H1 (cell line): ENCODE results near the gene LRP5. TPM values are rescaled to one million over a fixed set of nuclear protein-coding genes. Genes with fewer than 3 reads are reported as not detected.
A peak's percentile ranks its signal among the peaks of the same experiment; 100 is the strongest.

ENCODE experiments used
- CTCF ChIA-PET: fragments of 300-600 bp; sonication (Branson Sonifier 250); formaldehyde crosslinking; loops from one replicate; lab custom pipeline; 2021; ENCODE audit not compliant: partially characterized antibody; lab: Charles Lee
- POLR2A ChIA-PET: fragments of 300-600 bp; sonication (Branson Sonifier 250); formaldehyde crosslinking; loops from one replicate; lab custom pipeline; 2021; ENCODE audit warnings: inconsistent platforms; ENCODE audit not compliant: partially characterized antibody; lab: Charles Lee
- DNase-seq, 2 experiments: peaks; one replicate each; pipeline versions ENCODE4 v3.0.0 to v3.0.0-alpha.2; 2010 to 2022; ENCODE audit warnings: low spot score in 2 of 2, low read depth in 1 of 2, mixed read lengths in 1 of 2
- FAIRE-seq: peaks from 2 replicates; lab custom pipeline; 2011; peaks lifted over from hg19 to GRCh38; lab: Jason Lieb, UNC
- H2AFZ ChIP-seq: 2 replicates; pipeline ENCODE4 v1.8.1; 2012; ENCODE audit warnings: low read length, inconsistent platforms
- H2AK5ac ChIP-seq: 2 replicates; pipeline ENCODE4 v1.6.1; 2013; ENCODE audit warnings: low read depth, low read length
- H2BK120ac ChIP-seq: replicated peaks from 2 replicates; pipeline ENCODE3; 2013; ENCODE audit warnings: low read depth, low read length, inconsistent platforms
- H2BK12ac ChIP-seq: 2 replicates; pipeline ENCODE4 v1.6.1; 2013; ENCODE audit warnings: low read depth, low read length
- H2BK15ac ChIP-seq: 2 replicates; pipeline ENCODE4 v1.6.1; 2013; ENCODE audit warnings: low read length
- H2BK20ac ChIP-seq: 2 replicates; pipeline ENCODE4 v1.6.1; 2013; ENCODE audit warnings: low read length
- H2BK5ac ChIP-seq: 2 replicates; pipeline ENCODE4 v1.6.1; 2013; ENCODE audit warnings: low read depth, low read length
- H3K14ac ChIP-seq: 2 replicates; pipeline ENCODE4 v1.6.1; 2013; ENCODE audit warnings: inconsistent platforms; ENCODE audit not compliant: insufficient read length
- H3K18ac ChIP-seq: 2 replicates; pipeline ENCODE4 v1.6.1; 2013; ENCODE audit warnings: low read length; ENCODE audit errors: extremely low read depth
- H3K23ac ChIP-seq: 2 replicates; pipeline ENCODE4 v1.6.1; 2013; ENCODE audit warnings: inconsistent platforms; ENCODE audit not compliant: insufficient read length
- H3K23me2 ChIP-seq: 2 replicates; pipeline ENCODE4 v1.6.1; 2013; ENCODE audit warnings: low read depth, low read length
- H3K27ac ChIP-seq: 2 replicates; pipeline ENCODE4 v1.6.1; 2011; ENCODE audit warnings: low read depth, low read length, inconsistent platforms
- H3K27me3 ChIP-seq, 4 experiments: replicated peaks in 1 of 4; 1 replicate in 1 of 4; 2 replicates in 3 of 4; pipeline versions ENCODE4 v1.6.1 to v1.8.1; 2011 to 2013; ENCODE audit warnings: low read length in 3 of 4, mild to moderate bottlenecking in 3 of 4, inconsistent platforms in 2 of 4, mixed read lengths in 2 of 4, moderate library complexity in 1 of 4; ENCODE audit not compliant: control insufficient read depth in 3 of 4, insufficient read depth in 3 of 4; ENCODE audit errors: extremely low read depth in 1 of 4
- H3K36me3 ChIP-seq, 4 experiments: 2 replicates each; pipeline versions ENCODE4 v1.6.1 to v1.8.1; 2011 to 2013; ENCODE audit warnings: mild to moderate bottlenecking in 4 of 4, low read length in 3 of 4, moderate library complexity in 2 of 4, control low read depth in 1 of 4, inconsistent platforms in 1 of 4; ENCODE audit not compliant: insufficient read depth in 4 of 4, control insufficient read depth in 2 of 4
- H3K4ac ChIP-seq: replicated peaks from 2 replicates; pipeline ENCODE3; 2013; ENCODE audit warnings: low read length, low read depth, mixed read lengths, inconsistent platforms; ENCODE audit not compliant: insufficient read length
- H3K4me1 ChIP-seq, 4 experiments: replicated peaks in 1 of 4; 1 replicate in 1 of 4; 2 replicates in 3 of 4; pipeline versions ENCODE4 v1.6.1 to v1.8.1; 2011 to 2013; ENCODE audit warnings: low read length in 3 of 4, inconsistent platforms in 2 of 4, mixed read lengths in 1 of 4; ENCODE audit not compliant: insufficient read depth in 4 of 4, control insufficient read depth in 3 of 4
- H3K4me2 ChIP-seq, 2 experiments: 2 replicates each; pipeline versions ENCODE4 v1.6.1 to v1.8.1; 2011 to 2013; ENCODE audit warnings: low read depth in 2 of 2, low read length in 2 of 2, control low read depth in 1 of 2, inconsistent platforms in 1 of 2, mild to moderate bottlenecking in 1 of 2; ENCODE audit not compliant: insufficient read depth in 1 of 2
- H3K4me3 ChIP-seq, 4 experiments: fragments of 200-600, 300-600 bp in 1 of 4; sonication (generic), shearing (Covaris generic), sonication (Bioruptor Twin) in 1 of 4; 2 replicates each; pipeline versions ENCODE4 v1.5.1 to v1.8.1; 2011 to 2016; ENCODE audit warnings: low read length in 4 of 4, low read depth in 3 of 4, control low read depth in 2 of 4, inconsistent platforms in 2 of 4, mild to moderate bottlenecking in 2 of 4, mixed read lengths in 1 of 4, moderate library complexity in 1 of 4; ENCODE audit not compliant: insufficient read depth in 2 of 4; ENCODE audit errors: extremely low read depth in 1 of 4
- H3K56ac ChIP-seq: replicated peaks from 2 replicates; pipeline ENCODE3; 2013; ENCODE audit warnings: low read depth, mild to moderate bottlenecking, mixed read lengths, low read length, inconsistent platforms; ENCODE audit not compliant: insufficient read length
- H3K79me1 ChIP-seq: 2 replicates; pipeline ENCODE4 v1.6.1; 2013; ENCODE audit warnings: low read depth, low read length, control low read depth
- H3K79me2 ChIP-seq, 2 experiments: 2 replicates each; pipeline versions ENCODE4 v1.6.1 to v1.8.1; 2012 to 2013; ENCODE audit warnings: low read length in 2 of 2, mild to moderate bottlenecking in 2 of 2, inconsistent platforms in 1 of 2; ENCODE audit not compliant: insufficient read depth in 2 of 2, control insufficient read depth in 1 of 2
- H3K9ac ChIP-seq, 4 experiments: replicated peaks in 1 of 4; 1 replicate in 1 of 4; 2 replicates in 3 of 4; pipeline versions ENCODE4 v1.6.1 to v1.8.1; 2011 to 2013; ENCODE audit warnings: low read depth in 3 of 4, low read length in 3 of 4, control low read depth in 2 of 4, mild to moderate bottlenecking in 2 of 4, moderate library complexity in 2 of 4, inconsistent platforms in 1 of 4; ENCODE audit errors: extremely low read depth in 1 of 4
- H3K9me3 ChIP-seq, 2 experiments: 2 replicates each; pipeline versions ENCODE4 v1.6.1 to v1.8.1; 2012 to 2013; ENCODE audit warnings: mild to moderate bottlenecking in 2 of 2, moderate library complexity in 2 of 2, control low read depth in 1 of 2, inconsistent platforms in 1 of 2, low read depth in 1 of 2, low read length in 1 of 2, mixed read lengths in 1 of 2; ENCODE audit not compliant: insufficient read depth in 2 of 2
- H4K20me1 ChIP-seq, 2 experiments: replicated peaks in 1 of 2; 2 replicates each; pipeline versions ENCODE3 to v1.8.1; 2011 to 2013; ENCODE audit warnings: inconsistent platforms in 2 of 2, low read length in 2 of 2, mild to moderate bottlenecking in 1 of 2; ENCODE audit not compliant: insufficient read depth in 2 of 2, control insufficient read depth in 1 of 2
- H4K5ac ChIP-seq: 2 replicates; pipeline ENCODE4 v1.6.1; 2013; ENCODE audit warnings: low read length, low read depth, mixed read lengths, inconsistent platforms; ENCODE audit not compliant: insufficient read length
- H4K8ac ChIP-seq: 2 replicates; pipeline ENCODE4 v1.8.0; 2013; ENCODE audit warnings: mild to moderate bottlenecking, moderate library complexity, low read length, inconsistent platforms; ENCODE audit not compliant: insufficient read depth; ENCODE audit errors: extremely low read depth
- H4K91ac ChIP-seq: replicated peaks from 2 replicates; pipeline ENCODE3; 2013; ENCODE audit warnings: low read length, mixed read lengths, inconsistent platforms; ENCODE audit not compliant: insufficient read length
- BCL11A ChIP-seq, 2 experiments: IDR thresholded peaks; one replicate each; pipeline ENCODE4 v1.6.1; 2011; ENCODE audit warnings: low read depth in 2 of 2, low read length in 2 of 2, mild to moderate bottlenecking in 2 of 2
- HDAC2 ChIP-seq, 2 experiments: fragments of 300-600 bp in 1 of 2; sonication (generic) in 1 of 2; IDR thresholded peaks; 2 replicates each; pipeline ENCODE4 v1.6.1; 2011 to 2012; ENCODE audit warnings: low read depth in 2 of 2, low read length in 2 of 2, mild to moderate bottlenecking in 2 of 2, moderate library complexity in 2 of 2, borderline replicate concordance in 1 of 2, inconsistent platforms in 1 of 2
- RBBP5 ChIP-seq: IDR thresholded peaks from 2 replicates; pipeline ENCODE4 v1.7.1; 2012; ENCODE audit warnings: low read depth, mild to moderate bottlenecking, inconsistent platforms, low read length, moderate library complexity, borderline replicate concordance
- RFX5 ChIP-seq: IDR thresholded peaks from 2 replicates; pipeline ENCODE4 v1.6.1; 2011; ENCODE audit warnings: low read depth, low read length, improper control_type of control experiment, borderline replicate concordance
- RNF2 ChIP-seq: fragments of 200-900, 300-1000 bp; sonication (generic); IDR thresholded peaks from 2 replicates; pipeline ENCODE4 v1.7.1; 2016; ENCODE audit warnings: borderline replicate concordance, low read depth, mild to moderate bottlenecking, antibody characterized with exemption, low read length; ENCODE audit not compliant: poor library complexity, severe bottlenecking; ENCODE audit errors: missing control alignments
- SP4 ChIP-seq: IDR thresholded peaks from 2 replicates; pipeline ENCODE4 v1.6.1; 2012; ENCODE audit warnings: low read length, inconsistent platforms
- ZNF274 ChIP-seq: IDR thresholded peaks from 2 replicates; pipeline ENCODE4 v1.7.0; 2012; ENCODE audit warnings: low read length, borderline replicate concordance; ENCODE audit errors: extremely low read depth
- WGBS, 2 experiments: shearing (Covaris generic) in 1 of 2; methylation state at CpG; one replicate each; pipeline versions ENCODE4 v1.1.6 to v1.1.7; 2013 to 2015; ENCODE audit warnings: low lambda C conversion rate in 2 of 2, mixed read lengths in 2 of 2, inconsistent platforms in 1 of 2, low coverage in 1 of 2, missing lambda C conversion rate in 1 of 2; ENCODE audit not compliant: insufficient replicate concordance in 2 of 2, insufficient coverage in 1 of 2, insufficient read length in 1 of 2; ENCODE audit errors: extremely low coverage in 1 of 2, missing lambda C conversion rate in 1 of 2; 5-methylcytosine and 5-hydroxymethylcytosine counted together
- polyA plus RNA-seq, 7 experiments: library from polyadenylated mRNA; depleted of rRNA in 3 of 7; stranded (reverse) in 5 of 7; unstranded in 2 of 7; fragments of >200 nt in 5 of 7; fragments of 200-250 nt in 2 of 7; gene quantifications; 1 replicate in 5 of 7; 2 replicates in 1 of 7; 4 replicates in 1 of 7; pipeline versions ENCODE4 v1.2.1 to v1.2.3, GENCODE V29; 2011 to 2013; ENCODE audit warnings: missing spikeins in 2 of 7, mixed read lengths in 2 of 7
- total RNA-seq: library from RNA; stranded (reverse); fragmentation: NEBNext Ultra II Directional; extraction: Animal tissue kit (Norgen Biotek cat#: 25700); gene quantifications from 2 replicates; pipeline ENCODE4 v1.2.1, GENCODE V29; 2021

Gene LRP5
- total and polyA plus RNA-seq, 2 of the 8 experiments (the other 6 are each of a cell fraction or from before 2014, with no cell fraction given), result 19.0 to 38.9 TPM

DNA sequence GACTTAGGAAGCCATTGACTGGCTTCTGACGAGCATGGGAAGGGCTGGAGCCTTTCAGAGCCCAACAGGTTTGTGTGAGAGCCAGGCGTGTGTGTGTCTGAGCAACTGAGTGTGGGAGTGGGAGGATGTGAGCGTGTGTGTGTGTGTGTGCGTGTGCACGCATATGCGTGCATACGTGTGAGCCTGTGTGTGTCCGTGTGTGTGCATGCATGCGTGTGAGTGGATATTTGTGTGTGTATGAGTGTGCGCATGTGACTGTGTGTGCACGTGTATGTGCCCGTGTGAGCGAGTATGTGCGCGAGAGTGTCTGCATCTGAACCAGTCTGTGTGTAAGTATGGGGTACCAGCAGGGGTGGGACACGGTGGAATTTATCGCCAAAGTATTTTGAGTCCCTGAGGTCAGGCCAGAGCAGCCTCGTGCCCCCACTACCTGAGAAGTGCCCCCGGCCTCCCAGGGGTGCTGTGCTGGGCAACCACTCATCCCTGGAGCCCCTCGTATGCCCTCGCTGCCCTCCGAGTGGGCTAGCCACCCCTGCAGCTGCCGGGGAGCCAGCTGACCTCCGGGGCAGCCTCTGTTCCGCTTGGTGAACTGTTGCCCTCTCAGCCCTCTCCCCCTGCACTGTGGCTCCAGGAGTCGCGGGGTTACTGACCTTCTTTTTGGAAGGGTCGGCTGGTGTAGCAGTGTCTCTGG lies 38.5 kb downstream of the LRP5 start:
- H3K4ac ChIP-seq, result peak overlapping the region; percentile 78
- peak overlapping the region; percentile 71; the same call in 1 of the 2 replicates for H2BK5ac ChIP-seq
- no peak for DNase-seq
- peak overlapping the region; percentile 65 for H4K91ac ChIP-seq
- H3K23ac ChIP-seq, result no peak overlapping the region
- peaks cover 6% of the 10 kb centered on the region; the same call in 1 of the 2 replicates for H3K23me2 ChIP-seq
- H3K18ac ChIP-seq, result no peak overlapping the region
- H3K9ac ChIP-seq, result no peak overlapping the region; a peak in 1 of 7 replicates
- H3K79me1 ChIP-seq, result peaks cover 11% of the 10 kb centered on the region
- no peak overlapping the region for H3K4me2 ChIP-seq
- peaks cover 0 to 10% of the 10 kb centered on the region in 2 experiments for H4K20me1 ChIP-seq
- no peak overlapping the region for H2BK20ac ChIP-seq
- no peak overlapping the region for H3K27ac ChIP-seq
- no peak overlapping the region for H2BK120ac ChIP-seq
- H2AK5ac ChIP-seq, result peak overlapping the region; percentile 75; the same call in 1 of the 2 replicates
- H4K5ac ChIP-seq, result no peak overlapping the region
- no peak overlapping the region for H3K4me3 ChIP-seq
- H3K79me2 ChIP-seq, result peaks cover 0 to 16% of the 10 kb centered on the region in 2 experiments; a peak in 3 of 4 replicates
- FAIRE-seq, result no peak
- no peak overlapping the region for H4K8ac ChIP-seq
- H3K27me3 ChIP-seq, result no peaks in the 10 kb centered on the region
- H2AFZ ChIP-seq, result no peak overlapping the region
- peak overlapping the region; percentile 92; the same call in 1 of the 2 replicates for H2BK15ac ChIP-seq
- H2BK12ac ChIP-seq, result no peak overlapping the region
- no peaks in the 10 kb centered on the region; a peak in 1 of 4 replicates for H3K9me3 ChIP-seq
- WGBS, 2 experiments, result 95% methylated on average over 28 of the region's 28 CpGs; no CpG with 5 or more reads in 1 of the 2 experiments
- no peak for TF ChIP-seq ZNF274
- TF ChIP-seq HDAC2 (IDR thresholded peaks at IDR 0.05; ENCODE audit: borderline replicate concordance in 1 of 2, low read depth in 2 of 2, low read length in 2 of 2), result no peak
- TF ChIP-seq SP4, result no peak
- TF ChIP-seq RBBP5, result no peak
- no peak for TF ChIP-seq RNF2
- no peak for TF ChIP-seq RFX5
- no peak for TF ChIP-seq BCL11A (IDR thresholded peaks at IDR 0.05; ENCODE audit: low read depth in 2 of 2, low read length in 2 of 2)
- no peak overlapping the region for H3K14ac ChIP-seq
- POLR2A ChIA-PET, result interaction anchor here (1.3 to 1.7 kb wide), 3 partner anchors 18 to 29 kb away, joined by 3 to 4 read pairs (median 3); no protein-coding TSS in a partner anchor
- H3K36me3 ChIP-seq, result peaks cover 0 to 4% (median 0%) of the 10 kb centered on the region in 4 experiments; a peak in 1 of 8 replicates
- H3K4me1 ChIP-seq, result peaks cover 0 to 13% (median 7%) of the 10 kb centered on the region in 4 experiments; a peak in 6 of 7 replicates
- CTCF ChIA-PET, result interaction anchor here (0.6 to 2.6 kb wide), 7 partner anchors 9 to 148 kb away, joined by 3 to 9 read pairs (median 4); no protein-coding TSS in a partner anchor
- H3K56ac ChIP-seq, result no peak overlapping the region
